CD14-positive monocyte (primary cell): ENCODE results near the gene MYO16. TPM values are rescaled to one million over a fixed set of nuclear protein-coding genes. Genes with fewer than 3 reads are reported as not detected.
A peak's percentile ranks its signal among the peaks of the same experiment; 100 is the strongest.

ENCODE experiments used
- DNase-seq, 3 donors: peaks; one replicate each; pipeline ENCODE4 v3.0.0-alpha.2; 2011 to 2022
- H2AFZ ChIP-seq: 2 replicates; pipeline ENCODE4 v1.6.0; 2012; ENCODE audit warnings: mild to moderate bottlenecking, low read depth, low read length, inconsistent platforms; ENCODE audit not compliant: insufficient read depth, poor library complexity, severe bottlenecking
- H3K27ac ChIP-seq, 2 donors: 1 replicate in 1 of 2; 2 replicates in 1 of 2; pipeline ENCODE4 v1.5.1; 2012 to 2013; ENCODE audit warnings: low read length in 2 of 2, control low read depth in 1 of 2, inconsistent platforms in 1 of 2, low read depth in 1 of 2, mild to moderate bottlenecking in 1 of 2
- H3K27me3 ChIP-seq, 2 donors: one replicate each; pipeline versions ENCODE4 v1.6.0 to v1.6.1; 2011 to 2013; ENCODE audit warnings: low read length in 2 of 2; ENCODE audit not compliant: control insufficient read depth in 2 of 2, insufficient read depth in 2 of 2
- H3K36me3 ChIP-seq, 2 donors: replicated peaks in 1 of 2; 1 replicate in 1 of 2; 2 replicates in 1 of 2; pipeline versions ENCODE4 v1.5.1 to v1.6.1; 2012 to 2013; ENCODE audit warnings: low read length in 2 of 2, control low read depth in 1 of 2, inconsistent platforms in 1 of 2, mild to moderate bottlenecking in 1 of 2; ENCODE audit not compliant: insufficient read depth in 2 of 2, control insufficient read depth in 1 of 2
- H3K4me1 ChIP-seq, 2 donors: 1 replicate in 1 of 2; 2 replicates in 1 of 2; pipeline versions ENCODE4 v1.5.1 to v1.6.1; 2012 to 2013; ENCODE audit warnings: low read length in 2 of 2, control low read depth in 1 of 2, inconsistent platforms in 1 of 2, mild to moderate bottlenecking in 1 of 2, moderate library complexity in 1 of 2; ENCODE audit not compliant: insufficient read depth in 2 of 2, control insufficient read depth in 1 of 2
- H3K4me2 ChIP-seq: replicated peaks from 2 replicates; pipeline ENCODE3; 2012; ENCODE audit warnings: low read length, moderate library complexity, mild to moderate bottlenecking; ENCODE audit not compliant: poor library complexity, severe bottlenecking; ENCODE audit errors: extremely low read depth
- H3K4me3 ChIP-seq, 3 experiments: fragments of 200-600 bp in 1 of 3; sonication (generic) in 1 of 3; replicated peaks in 1 of 3; 1 replicate in 2 of 3; 2 replicates in 1 of 3; pipeline ENCODE4 v1.5.1; 2011 to 2013; ENCODE audit warnings: low read length in 3 of 3, mild to moderate bottlenecking in 3 of 3, control low read depth in 2 of 3, low read depth in 2 of 3, inconsistent platforms in 1 of 3, moderate library complexity in 1 of 3
- H3K79me2 ChIP-seq: 2 replicates; pipeline ENCODE4 v1.6.0; 2012; ENCODE audit warnings: mild to moderate bottlenecking, control low read depth, inconsistent platforms, low read length, moderate library complexity; ENCODE audit not compliant: insufficient read depth
- H3K9ac ChIP-seq: 2 replicates; pipeline ENCODE4 v1.6.0; 2017; ENCODE audit warnings: low read length, mild to moderate bottlenecking; ENCODE audit not compliant: insufficient read depth, poor library complexity, severe bottlenecking
- H3K9me3 ChIP-seq, 2 donors: replicated peaks in 1 of 2; 1 replicate in 1 of 2; 2 replicates in 1 of 2; pipeline versions ENCODE4 v1.5.1 to v1.6.1; 2012 to 2013; ENCODE audit warnings: low read length in 2 of 2, control low read depth in 1 of 2; ENCODE audit not compliant: control insufficient read depth in 1 of 2, insufficient read depth in 1 of 2
- H4K20me1 ChIP-seq: 2 replicates; pipeline ENCODE4 v1.6.0; 2012; ENCODE audit warnings: mild to moderate bottlenecking, low read length, control low read depth, moderate library complexity; ENCODE audit not compliant: insufficient read depth
- H3K27ac Mint-ChIP-seq, 7 donors: one replicate each; pipeline ENCODE4 v1.8.0; 2020; ENCODE audit warnings: mild to moderate bottlenecking in 7 of 7, mixed read lengths in 7 of 7, moderate library complexity in 6 of 7, inconsistent platforms in 2 of 7
- H3K27me3 Mint-ChIP-seq, 3 donors: one replicate each; pipeline ENCODE4 v1.8.0; 2021 to 2022; ENCODE audit warnings: low read depth in 3 of 3, mild to moderate bottlenecking in 3 of 3, mixed read lengths in 3 of 3, moderate library complexity in 3 of 3, inconsistent platforms in 1 of 3
- H3K36me3 Mint-ChIP-seq, 2 donors: one replicate each; pipeline ENCODE4 v1.8.0; 2020; ENCODE audit warnings: mixed read lengths in 2 of 2, inconsistent platforms in 1 of 2, mild to moderate bottlenecking in 1 of 2
- H3K4me1 Mint-ChIP-seq: one replicate; pipeline ENCODE4 v1.8.0; 2020; ENCODE audit warnings: mild to moderate bottlenecking, mixed read lengths
- H3K4me3 Mint-ChIP-seq, 2 donors: one replicate each; pipeline ENCODE4 v1.8.0; 2020; ENCODE audit warnings: mild to moderate bottlenecking in 2 of 2, mixed read lengths in 2 of 2, moderate library complexity in 1 of 2
- H3K9me3 Mint-ChIP-seq, 7 donors: one replicate each; pipeline ENCODE4 v1.8.0; 2020 to 2022; ENCODE audit warnings: mixed read lengths in 7 of 7, mild to moderate bottlenecking in 6 of 7, moderate library complexity in 6 of 7, inconsistent platforms in 2 of 7
- WGBS: methylation state at CpG from one replicate; pipeline ENCODE4 v1.1.5; 2013; ENCODE audit warnings: missing lambda C conversion rate; ENCODE audit not compliant: insufficient coverage; 5-methylcytosine and 5-hydroxymethylcytosine counted together
- intact Hi-C, 2 donors: fragments of 100-400 bp; cut with micrococcal nuclease; formaldehyde crosslinking; loops; one replicate each; pipeline versions ENCODE4 v1.15.0 to v1.15.1; 2023
- polyA plus RNA-seq, 3 donors: library from polyadenylated mRNA; depleted of rRNA in 1 of 3; unstranded in 2 of 3; stranded (reverse) in 1 of 3; fragments of 300-500 nt in 2 of 3; fragments of >200 nt in 1 of 3; fragmentation: Illumina TruSeq in 2 of 3; gene quantifications; 1 replicate in 2 of 3; 2 replicates in 1 of 3; pipeline ENCODE4 v1.2.3, GENCODE V29; 2012 to 2021
- TF ChIP-seq, protein P1 (sequence below): fragments of 200-600 bp; IDR thresholded peaks from one replicate; pipeline ENCODE4 v1.8.0; 2022; ENCODE audit warnings: antibody characterized with exemption, mild to moderate bottlenecking

Gene MYO16
- polyA plus RNA-seq, 3 donors = not detected

DNA sequence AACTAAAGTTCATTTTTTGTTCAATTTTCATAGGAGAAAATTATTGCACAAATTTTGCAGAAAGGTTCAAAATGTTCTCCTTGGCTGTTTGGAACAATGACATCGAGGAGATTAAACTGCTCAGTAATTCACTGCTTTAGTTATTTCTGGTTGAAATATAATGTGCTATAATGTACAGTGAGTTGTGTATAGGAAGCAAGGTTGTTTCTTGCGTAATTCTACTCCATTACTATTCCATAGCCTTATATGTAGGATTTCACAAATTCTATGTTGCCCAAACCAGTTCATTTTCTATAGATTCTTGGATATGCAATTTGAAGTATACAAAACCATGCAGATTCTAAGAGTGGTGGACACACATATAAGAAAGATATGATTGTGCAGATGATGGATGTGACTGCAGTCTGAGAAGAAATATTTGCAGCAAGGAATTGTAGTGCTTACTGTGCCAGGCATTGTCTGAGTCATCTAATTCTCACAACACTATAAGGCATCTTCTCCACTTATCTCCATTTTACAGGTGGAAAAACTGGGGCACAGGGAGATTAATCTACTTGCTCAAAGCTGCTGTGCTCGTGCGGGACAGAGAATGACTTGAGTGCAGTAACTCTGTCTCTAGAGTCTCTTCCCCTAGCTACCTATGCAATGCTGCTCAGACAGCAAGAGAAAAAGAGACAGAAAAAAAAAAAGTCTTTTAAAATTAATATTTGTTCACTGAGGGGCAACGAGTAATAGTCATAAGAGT, 515.5 kb downstream of the MYO16 start:
- no peak overlapping the region for H2AFZ ChIP-seq
- no CpG with 5 or more reads among the region's 5 CpGs for WGBS
- H3K9me3 ChIP-seq = peaks cover 3 to 4% of the 10 kb centered on the region in 2 donors
- H3K27me3 Mint-ChIP-seq = peaks cover 21 to 30% (median 22%) of the 10 kb centered on the region in 3 donors
- no peaks in the 10 kb centered on the region for H3K36me3 Mint-ChIP-seq
- no peak for DNase-seq
- TF ChIP-seq, protein P1, sequence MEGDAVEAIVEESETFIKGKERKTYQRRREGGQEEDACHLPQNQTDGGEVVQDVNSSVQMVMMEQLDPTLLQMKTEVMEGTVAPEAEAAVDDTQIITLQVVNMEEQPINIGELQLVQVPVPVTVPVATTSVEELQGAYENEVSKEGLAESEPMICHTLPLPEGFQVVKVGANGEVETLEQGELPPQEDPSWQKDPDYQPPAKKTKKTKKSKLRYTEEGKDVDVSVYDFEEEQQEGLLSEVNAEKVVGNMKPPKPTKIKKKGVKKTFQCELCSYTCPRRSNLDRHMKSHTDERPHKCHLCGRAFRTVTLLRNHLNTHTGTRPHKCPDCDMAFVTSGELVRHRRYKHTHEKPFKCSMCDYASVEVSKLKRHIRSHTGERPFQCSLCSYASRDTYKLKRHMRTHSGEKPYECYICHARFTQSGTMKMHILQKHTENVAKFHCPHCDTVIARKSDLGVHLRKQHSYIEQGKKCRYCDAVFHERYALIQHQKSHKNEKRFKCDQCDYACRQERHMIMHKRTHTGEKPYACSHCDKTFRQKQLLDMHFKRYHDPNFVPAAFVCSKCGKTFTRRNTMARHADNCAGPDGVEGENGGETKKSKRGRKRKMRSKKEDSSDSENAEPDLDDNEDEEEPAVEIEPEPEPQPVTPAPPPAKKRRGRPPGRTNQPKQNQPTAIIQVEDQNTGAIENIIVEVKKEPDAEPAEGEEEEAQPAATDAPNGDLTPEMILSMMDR = no peak
- no peak overlapping the region for H3K27ac Mint-ChIP-seq
- no peaks in the 10 kb centered on the region for H3K36me3 ChIP-seq
- H3K4me2 ChIP-seq = no peak overlapping the region
- H3K9ac ChIP-seq = no peak overlapping the region
- peaks cover 2 to 16% (median 7%) of the 10 kb centered on the region in 7 donors for H3K9me3 Mint-ChIP-seq
- H3K27me3 ChIP-seq = peaks cover 22 to 26% of the 10 kb centered on the region in 2 donors
- no peaks in the 10 kb centered on the region for H4K20me1 ChIP-seq
- intact Hi-C loops = no loop called here
- no peak overlapping the region for H3K4me3 Mint-ChIP-seq
- H3K79me2 ChIP-seq = no peaks in the 10 kb centered on the region
- H3K4me1 ChIP-seq = peaks cover 0 to 4% of the 10 kb centered on the region in 2 donors
- no peak overlapping the region for H3K27ac ChIP-seq
- H3K4me1 Mint-ChIP-seq = peaks cover 5% of the 10 kb centered on the region
- no peak overlapping the region for H3K4me3 ChIP-seq

DNA sequence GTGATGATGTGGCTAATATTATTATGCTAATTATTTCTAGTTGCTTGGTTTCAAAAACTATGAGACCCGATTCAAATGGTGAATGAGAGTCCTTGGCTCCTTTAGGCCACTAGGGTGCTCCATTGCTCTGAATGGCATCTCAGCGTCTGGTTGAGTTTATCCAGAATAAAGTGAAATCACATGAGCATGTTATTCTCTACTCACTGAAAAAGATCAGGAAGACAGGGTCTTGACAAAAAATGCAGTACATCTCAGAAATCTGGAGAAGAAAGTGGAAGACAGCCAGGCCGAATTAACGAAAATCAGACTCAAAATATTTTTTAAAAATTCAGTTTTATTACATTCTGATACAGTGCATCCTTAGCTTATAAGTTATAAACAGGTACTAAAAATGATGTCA, 516.2 kb downstream of the MYO16 start:
- DNase-seq = peak; percentile 21 to 51 (median 43)
- intact Hi-C loops = no loop called here
- no peaks in the 10 kb centered on the region for H3K79me2 ChIP-seq
- peaks cover 5% of the 10 kb centered on the region for H3K4me1 Mint-ChIP-seq
- no peak overlapping the region for H2AFZ ChIP-seq
- TF ChIP-seq, protein P1 = peak; percentile 76
- H4K20me1 ChIP-seq = no peaks in the 10 kb centered on the region
- peaks cover 18 to 21% of the 10 kb centered on the region in 2 donors for H3K27me3 ChIP-seq
- H3K36me3 ChIP-seq = no peaks in the 10 kb centered on the region
- 0% methylated on average over 1 of the region's 4 CpGs for WGBS
- no peaks in the 10 kb centered on the region for H3K9me3 ChIP-seq
- no peaks in the 10 kb centered on the region for H3K4me1 ChIP-seq
- H3K27ac ChIP-seq = no peak overlapping the region
- no peak overlapping the region for H3K4me3 ChIP-seq
- no peak overlapping the region for H3K9ac ChIP-seq
- H3K27ac Mint-ChIP-seq = no peak overlapping the region
- no peak overlapping the region for H3K4me3 Mint-ChIP-seq
- peaks cover 15 to 22% (median 22%) of the 10 kb centered on the region in 3 donors for H3K27me3 Mint-ChIP-seq
- H3K4me2 ChIP-seq = no peak overlapping the region
- H3K9me3 Mint-ChIP-seq = peaks cover 0 to 10% (median 3%) of the 10 kb centered on the region in 7 donors
- H3K36me3 Mint-ChIP-seq = no peaks in the 10 kb centered on the region
